ENCODE results near the gene ASGR1.
"Not testable (repeated sequence)": the region's sequence is repeated elsewhere in the genome, so short reads cannot be mapped to it uniquely, and the experiment has no call there.

GRCh38 chr17:7182101-7182500 is 2.9 kb upstream of the ASGR1 start:
- not testable (repeated sequence) for TF ChIP-seq EZH2 (IDR thresholded peaks at IDR 0.05; ENCODE audit: borderline replicate concordance, low read depth, low read length, poor library complexity, severe bottlenecking)
- TF ChIP-seq, protein P1, sequence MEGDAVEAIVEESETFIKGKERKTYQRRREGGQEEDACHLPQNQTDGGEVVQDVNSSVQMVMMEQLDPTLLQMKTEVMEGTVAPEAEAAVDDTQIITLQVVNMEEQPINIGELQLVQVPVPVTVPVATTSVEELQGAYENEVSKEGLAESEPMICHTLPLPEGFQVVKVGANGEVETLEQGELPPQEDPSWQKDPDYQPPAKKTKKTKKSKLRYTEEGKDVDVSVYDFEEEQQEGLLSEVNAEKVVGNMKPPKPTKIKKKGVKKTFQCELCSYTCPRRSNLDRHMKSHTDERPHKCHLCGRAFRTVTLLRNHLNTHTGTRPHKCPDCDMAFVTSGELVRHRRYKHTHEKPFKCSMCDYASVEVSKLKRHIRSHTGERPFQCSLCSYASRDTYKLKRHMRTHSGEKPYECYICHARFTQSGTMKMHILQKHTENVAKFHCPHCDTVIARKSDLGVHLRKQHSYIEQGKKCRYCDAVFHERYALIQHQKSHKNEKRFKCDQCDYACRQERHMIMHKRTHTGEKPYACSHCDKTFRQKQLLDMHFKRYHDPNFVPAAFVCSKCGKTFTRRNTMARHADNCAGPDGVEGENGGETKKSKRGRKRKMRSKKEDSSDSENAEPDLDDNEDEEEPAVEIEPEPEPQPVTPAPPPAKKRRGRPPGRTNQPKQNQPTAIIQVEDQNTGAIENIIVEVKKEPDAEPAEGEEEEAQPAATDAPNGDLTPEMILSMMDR (conservative IDR thresholded peaks at IDR 0.05; ENCODE audit: low read depth, low read length) = not testable (repeated sequence)

All from A673 (cell line).